ELR (cell line): ENCODE measurements around the gene TNPO1.
"Not testable (repeated sequence)": the region's sequence is repeated elsewhere in the genome, so short reads cannot be mapped to it uniquely, and the experiment has no call there.

Experiments
- DNase-seq: peaks from one replicate; pipeline ENCODE4 v3.0.0-alpha.2; 2015; ENCODE audit warnings: low read depth

TNPO1 gene

DNA sequence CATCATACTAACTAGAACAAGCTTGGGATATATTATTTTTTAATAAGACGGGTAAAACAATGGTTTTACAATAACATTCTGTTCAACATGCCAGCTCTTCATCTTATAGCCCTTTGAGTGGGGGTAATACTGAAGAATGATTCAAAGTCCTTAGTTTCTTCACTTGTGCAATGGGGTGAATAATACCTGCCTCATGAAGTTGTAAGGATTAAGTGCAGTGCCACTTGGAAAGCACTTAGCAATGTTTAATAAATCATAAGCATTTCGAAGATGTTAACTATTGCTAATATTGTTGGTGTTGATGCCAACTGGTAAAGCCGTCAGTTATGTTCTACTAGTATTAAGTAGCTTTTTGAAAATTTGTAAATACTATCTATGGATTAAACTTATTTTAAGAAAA, 38.0 kb downstream of the TNPO1 start:
- peak; percentile 7 for DNase-seq

DNA sequence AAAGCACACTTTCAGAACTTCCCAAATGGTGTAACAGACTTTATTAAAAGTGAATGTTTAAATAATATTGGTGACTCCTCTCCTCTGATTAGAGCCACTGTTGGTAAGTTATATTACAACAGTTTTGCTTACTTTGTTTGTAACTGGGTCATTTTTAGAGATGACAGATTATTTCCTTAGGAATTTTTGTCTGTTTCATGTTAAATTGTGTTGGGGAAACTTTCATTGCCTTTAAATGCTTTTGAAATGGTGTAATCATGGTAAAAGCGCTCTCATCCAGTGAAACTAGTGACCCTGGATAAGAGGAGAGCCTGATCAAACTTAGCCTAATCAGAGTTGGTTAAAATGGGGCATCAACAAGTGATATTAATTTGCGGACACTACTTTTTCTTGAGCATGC, 39.4 kb downstream of the TNPO1 start:
- no peak for DNase-seq

DNA sequence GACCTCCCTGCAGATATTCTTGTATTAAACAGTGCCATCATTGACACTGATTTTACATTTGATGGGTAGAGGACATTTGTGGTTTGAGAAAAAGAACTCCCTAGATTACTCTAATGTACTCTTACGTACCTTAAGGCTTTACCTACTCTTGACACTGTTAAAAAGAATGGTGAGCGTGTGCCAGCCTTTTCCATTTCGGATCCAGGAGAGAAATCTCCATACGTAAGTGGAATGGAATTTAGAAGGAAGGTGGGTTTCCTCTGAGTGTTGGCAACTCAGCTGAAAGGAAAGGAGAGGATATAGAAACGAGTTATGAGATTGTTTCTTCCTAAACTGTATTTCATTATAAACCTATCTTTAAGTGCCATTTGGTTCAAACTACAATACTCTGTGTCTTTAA, 40.9 kb downstream of the TNPO1 start:
- DNase-seq = no peak

DNA sequence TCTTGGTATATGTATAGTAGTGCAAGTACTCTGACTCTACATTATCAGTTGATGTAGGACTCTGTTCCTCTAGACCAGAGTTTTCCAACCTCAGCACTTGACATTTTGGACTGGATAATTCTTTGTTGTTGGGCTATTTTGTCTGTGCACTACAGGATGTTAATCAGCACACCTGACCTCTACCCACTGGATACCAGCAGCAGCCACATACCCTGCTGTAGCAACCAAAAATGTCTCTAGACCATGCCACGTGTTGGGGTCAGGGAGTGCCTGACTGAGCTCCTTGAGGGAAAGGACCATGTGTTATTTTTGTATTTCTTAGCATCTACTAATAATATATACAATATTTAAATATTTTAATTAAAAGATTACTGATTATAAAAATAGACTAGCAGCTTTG, 42.7 kb downstream of the TNPO1 start:
- DNase-seq = no peak

DNA sequence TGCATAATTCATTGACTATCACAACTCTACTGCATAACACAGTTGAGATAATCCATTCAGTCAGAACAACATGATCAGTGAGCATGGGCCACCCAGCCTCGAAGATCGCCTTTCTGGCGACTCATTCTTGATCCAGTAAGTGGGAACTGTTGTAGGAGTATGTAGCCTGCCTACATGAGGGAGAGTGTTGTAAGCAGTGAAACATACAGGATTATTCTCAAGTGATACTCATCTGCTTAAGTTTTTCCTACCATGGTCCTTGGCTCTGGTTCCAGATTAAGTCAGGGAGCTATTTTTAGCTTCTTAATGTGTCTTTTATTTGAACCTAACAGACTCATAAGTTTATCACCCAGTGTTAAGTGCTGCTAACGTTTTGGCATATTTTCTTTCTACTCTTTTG, 44.0 kb downstream of the TNPO1 start:
- DNase-seq = peak; percentile 18

DNA sequence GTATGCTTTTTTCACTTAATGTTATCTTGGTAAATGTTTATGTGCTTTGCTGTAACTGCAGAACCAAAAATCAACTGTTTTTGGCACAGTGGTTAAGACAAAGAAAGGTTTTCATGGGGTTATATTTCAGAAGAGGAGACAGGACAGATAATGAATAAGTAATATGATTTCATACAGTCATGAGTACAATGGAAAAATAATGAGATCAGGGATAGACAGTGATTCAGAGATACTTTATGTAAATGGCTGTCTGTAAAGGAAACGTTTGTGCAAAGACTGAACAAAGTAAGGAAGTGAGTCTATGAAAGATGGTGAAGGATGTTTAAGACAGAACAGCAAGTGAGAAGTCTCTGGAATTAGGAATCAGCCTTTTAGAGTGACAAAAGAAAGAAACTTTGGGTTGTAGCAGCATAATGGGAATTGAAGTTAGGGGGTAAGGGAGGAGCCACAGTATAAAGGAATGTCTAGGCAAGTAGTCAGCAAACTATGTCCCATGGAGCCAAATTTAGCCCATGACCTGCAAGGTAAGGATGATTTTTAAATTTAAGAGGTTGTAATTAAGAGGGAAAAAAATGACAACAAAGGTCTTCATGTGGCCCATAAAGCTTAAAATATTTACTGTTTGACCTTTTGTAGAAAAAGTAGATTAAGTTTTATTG, 55.0 kb downstream of the TNPO1 start:
- DNase-seq = peak; percentile 36

DNA sequence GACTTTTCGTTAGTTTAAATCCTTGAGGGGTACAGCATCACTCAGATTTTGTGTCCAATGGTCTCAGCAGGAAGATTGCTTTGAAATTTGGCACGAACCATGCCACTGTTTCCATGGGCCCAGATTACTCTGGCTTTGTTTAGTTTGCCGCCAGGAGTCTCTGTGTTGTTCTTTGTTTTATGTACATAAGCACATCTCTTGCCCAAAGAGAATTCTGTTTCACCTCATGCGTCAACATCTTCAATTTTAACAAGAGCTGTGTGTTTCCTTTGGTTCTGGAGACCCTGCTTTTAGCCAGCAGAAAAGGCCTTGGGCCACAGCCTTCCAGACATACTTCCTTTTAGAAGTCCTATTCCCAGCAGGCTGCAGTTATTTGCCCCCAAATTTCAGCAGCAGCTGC, 62.4 kb downstream of the TNPO1 start:
- DNase-seq = no peak

DNA sequence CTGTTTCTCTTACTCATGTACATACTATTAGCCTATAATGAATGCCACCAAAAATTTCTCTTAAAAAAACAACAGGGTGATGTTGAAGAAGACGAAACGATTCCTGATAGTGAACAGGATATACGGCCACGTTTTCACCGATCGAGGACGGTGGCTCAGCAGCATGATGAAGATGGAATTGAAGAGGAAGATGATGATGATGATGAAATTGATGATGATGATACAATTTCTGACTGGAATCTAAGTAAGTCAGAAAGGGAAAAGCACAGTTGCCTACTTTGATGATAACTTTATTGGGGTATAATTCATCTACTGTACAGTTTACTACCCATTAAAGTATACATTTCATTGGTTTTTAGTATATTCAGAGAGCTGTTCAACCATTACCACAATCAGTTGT, 66.5 kb downstream of the TNPO1 start:
- DNase-seq = no peak

DNA sequence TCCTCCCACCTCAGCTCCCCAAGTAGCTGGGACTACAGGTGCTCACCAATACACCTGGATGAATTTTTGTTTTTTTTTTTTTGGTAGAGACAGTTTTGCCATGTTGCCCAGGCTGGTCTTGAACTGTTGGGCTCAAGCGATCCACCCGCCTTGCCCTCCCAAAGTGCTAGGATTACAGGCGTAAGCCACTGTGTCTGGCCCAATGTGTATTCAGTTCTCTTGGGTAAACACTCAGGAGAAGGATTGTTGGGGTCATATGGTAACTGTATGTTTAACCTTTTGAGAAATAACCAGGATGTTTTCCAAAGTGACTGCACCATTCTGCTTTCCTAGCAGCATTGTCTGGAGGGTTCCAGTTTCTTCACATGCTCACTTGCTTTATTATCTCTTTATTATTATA, 67.4 kb downstream of the TNPO1 start:
- no peak for DNase-seq

DNA sequence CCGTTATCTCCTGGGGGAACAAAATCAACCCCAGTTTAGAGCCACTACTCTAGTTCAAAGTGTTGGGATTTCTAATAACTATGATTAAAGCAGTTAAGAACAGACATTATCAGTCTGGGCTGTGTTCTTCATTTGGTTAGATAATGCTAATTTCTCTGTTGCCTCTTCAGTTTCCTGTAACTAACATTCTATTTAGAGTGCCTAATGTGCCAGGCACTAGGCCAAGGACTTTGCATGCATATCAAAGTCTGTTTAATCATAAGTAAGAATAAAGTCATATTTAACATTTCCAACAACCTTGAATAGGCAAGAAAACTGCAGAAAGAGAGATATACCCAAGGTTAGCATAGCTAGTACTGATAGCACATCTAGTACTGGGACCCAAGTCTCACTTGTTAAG, 68.4 kb downstream of the TNPO1 start:
- no peak for DNase-seq

DNA sequence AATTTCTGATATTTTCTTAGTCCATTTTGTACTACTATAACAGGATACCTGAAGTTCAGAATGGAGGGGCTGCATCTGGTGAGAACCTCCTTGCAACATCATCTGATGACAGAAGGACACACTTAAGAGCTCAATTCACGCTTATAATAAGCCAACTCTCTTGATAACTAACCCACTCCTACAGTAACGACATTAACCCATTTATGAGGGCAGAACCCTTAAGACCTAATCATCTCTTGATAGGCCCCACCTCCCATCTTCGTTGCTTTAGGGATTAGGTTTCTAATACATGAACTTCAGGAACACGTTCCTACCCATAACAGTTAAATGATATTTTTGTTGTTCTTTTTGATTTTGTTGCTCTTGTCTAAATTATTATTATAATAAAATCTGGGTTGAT, 69.4 kb downstream of the TNPO1 start:
- no peak for DNase-seq

DNA sequence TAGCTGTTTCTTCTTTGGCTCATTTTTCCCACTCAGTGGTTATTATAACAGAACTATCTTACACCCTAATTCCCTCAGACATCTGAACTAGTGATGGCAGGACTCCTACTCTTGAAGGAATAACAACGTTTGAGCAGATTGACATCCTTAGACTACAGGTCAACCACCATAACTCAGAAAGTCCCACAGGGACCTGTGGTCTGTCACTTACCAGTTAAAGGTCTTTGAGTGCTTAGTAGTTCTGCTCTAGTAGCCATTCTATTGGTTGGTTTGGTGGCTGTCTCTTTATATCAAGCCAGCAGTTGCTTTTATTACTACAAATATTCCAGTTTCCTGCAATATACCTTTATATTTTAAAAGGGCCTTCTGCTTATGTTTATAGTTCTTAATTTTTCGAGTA, 72.1 kb downstream of the TNPO1 start:
- DNase-seq = no peak

DNA sequence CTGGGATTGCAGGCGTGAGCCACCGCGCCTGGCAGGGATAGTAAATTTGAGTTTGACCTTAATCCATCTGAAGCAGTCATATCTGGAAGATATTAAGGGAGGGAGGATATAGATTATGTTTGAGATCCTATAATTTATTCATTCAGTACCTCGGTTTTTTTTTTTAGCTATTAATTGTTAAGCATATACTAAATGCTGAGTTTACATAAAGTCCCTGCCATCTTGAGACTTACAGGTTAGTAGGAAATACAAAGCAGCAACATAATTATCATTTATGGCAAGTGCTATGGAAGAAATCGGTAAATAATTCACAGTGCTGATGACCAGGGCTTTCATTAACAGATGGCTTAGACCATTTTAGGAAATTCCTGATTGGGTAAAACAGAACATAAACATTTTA, 72.9 kb downstream of the TNPO1 start:
- no peak for DNase-seq

DNA sequence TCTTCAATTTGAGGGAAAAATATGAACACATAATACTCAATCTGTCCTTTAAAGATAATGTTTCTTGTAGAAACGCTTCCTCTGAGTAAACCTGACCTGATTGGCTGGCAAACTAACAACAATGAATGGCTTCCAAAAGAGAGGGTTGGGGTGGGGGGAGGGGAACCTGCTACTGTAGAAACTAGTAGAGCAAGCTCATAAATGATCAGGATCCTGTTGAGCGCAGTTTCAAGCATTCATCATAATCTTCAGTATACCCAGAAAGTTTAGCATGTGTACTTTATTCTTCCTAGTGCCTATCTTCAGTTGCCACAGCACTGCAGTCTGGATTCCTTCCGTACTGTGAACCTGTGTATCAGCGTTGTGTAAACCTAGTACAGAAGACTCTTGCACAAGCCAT, 76.4 kb downstream of the TNPO1 start:
- DNase-seq = no peak

DNA sequence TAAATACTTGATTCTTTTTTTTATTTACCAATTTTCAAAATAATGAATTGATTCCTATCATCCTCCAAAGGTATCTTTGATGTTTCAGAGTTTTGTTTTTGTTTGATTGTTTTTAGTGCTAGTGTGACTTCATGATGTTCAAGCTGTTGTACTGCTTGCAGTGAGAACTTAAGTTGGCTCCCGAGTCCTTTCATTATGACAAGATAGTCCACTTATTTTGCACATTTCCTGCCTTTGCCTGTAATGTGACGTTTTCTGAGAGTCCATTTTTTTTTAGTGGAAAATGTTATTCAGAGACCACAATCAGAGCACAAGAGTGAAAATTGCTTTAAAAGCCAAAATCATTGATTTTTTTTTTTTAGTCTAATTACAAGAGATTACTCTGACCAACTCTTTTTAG, 79.3 kb downstream of the TNPO1 start:
- no peak for DNase-seq

DNA sequence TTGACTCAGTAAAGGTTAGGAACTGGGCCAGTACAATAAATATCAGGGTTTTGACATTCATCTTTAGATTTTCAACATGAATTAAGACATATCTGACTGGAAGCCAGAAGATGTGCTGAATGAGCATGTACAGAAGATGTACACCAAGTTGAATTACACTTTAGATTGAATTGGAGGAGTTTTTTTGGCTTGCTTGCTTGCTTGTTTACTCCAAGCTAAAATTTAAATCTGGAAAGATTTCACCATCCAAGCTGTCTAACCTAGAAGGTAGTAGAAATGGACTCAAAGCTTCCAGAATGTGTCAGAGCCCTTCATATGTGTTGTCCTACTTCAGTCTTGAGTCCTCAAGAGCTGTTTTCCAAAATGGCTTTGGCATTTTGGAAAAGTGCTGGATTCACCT, 90.3 kb downstream of the TNPO1 start:
- no peak for DNase-seq

DNA sequence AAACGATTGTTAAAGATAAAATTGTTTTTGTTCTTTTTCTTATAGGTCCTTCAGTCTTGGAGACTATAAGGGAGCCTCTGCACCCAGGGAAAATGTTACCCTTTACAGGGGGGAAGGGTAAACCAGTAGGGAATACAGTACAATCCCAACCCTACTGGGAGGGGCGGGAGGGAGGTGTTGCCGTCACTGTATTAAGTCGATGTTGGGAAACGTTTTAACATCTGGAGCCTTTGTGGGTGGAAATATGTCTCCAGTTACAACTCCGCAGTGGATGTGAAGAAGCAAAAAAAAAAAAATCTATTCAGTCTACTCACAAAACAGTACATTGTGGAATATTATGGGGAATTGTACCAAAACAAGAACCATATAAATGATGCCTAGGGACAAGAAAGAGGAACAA, 92.2 kb downstream of the TNPO1 start:
- DNase-seq = no peak

DNA sequence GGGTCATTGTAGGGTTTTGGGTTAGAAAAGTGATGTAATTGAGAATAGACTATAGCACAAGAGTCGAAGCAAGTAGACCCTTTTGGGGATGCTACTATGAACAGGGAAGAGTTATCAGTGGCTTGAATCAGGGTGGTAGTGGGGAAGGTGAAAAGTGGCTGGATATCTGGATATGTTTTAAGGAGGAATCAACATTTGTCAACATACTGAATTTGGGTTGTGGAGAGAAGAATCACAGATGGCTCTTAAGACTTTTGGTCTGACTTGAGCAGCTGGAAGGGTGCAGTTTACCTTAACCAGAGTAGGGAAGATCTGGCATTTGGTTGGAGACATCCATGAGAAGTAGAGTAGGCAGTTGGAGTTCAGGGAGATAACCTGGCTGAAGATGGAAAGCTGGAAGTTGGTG, 100.9 kb downstream of the TNPO1 start:
- no peak for DNase-seq

DNA sequence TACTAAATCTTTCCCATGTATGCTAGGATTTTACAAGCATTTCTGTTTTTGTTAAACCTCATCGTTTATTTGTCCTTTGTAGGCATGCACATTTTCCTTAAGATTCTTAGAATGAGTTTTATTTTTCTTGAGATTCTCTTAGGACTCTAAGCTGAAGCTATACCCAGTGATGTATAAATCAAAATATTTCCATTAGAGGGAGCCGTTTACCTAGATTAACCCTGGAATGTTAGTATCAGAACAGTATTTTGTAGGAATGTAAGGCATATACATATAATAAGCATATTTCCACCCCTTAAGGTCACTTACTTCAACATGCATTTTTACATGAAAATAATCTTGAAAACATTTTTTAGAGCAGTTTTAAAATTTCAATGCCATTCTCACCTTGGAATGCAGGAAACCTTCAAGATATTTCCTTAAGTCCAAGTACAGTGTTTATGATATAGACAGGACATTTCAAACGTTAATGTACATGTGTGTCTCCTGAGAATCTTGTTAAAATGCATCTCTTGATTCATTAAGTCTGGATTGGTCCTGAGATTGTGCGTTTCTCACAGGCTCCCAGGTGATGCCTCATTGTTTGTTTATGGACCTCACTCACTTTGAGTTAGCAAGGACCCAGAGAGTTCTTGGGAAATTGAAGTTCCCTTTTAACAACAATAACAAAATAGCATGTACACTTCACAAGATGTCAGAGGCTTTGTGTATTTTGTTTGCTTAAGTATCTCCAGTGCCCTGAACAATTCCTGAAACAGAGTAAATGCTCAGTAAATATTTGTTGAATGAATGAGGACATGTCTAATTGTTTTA, 104.4 kb downstream of the TNPO1 start:
- DNase-seq = peak; percentile 74

DNA sequence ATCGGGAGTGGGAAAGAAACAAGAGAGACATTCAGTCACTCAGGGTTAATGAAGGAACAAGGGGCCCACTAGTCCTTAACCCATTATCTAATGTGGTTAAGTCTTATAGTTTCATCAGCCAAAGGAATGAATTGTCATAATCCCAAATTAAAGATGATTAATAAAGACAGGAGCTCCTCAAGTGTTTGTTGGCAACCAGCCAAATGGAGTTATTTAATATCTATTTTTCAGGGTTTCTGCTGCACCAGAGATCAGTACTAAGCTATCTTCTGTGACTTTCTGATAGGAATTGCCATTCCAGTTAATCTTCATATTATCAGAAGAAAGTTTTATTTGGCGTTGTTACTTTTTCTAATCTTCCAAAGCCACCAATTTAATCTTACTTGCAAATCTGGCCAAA, 105.4 kb downstream of the TNPO1 start:
- DNase-seq = no peak

DNA sequence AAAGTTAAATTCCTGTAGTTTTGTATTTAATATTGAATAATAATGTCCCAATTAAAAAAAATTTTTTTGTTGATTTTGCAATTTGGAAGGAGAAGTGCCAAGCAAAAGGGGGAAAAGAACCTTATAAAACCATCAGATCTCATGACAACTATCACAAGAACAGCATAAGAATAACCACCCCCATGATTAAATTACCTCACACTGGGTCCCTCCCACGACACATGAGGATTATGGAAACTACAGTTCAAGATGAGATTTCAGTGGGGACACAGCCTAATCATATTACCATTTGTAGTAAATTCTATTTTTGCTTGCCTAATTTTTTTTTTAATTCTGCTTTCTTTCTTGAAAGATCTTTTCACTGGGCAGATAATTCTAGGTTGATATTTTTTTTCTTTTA, 106.0 kb downstream of the TNPO1 start:
- DNase-seq = no peak

DNA sequence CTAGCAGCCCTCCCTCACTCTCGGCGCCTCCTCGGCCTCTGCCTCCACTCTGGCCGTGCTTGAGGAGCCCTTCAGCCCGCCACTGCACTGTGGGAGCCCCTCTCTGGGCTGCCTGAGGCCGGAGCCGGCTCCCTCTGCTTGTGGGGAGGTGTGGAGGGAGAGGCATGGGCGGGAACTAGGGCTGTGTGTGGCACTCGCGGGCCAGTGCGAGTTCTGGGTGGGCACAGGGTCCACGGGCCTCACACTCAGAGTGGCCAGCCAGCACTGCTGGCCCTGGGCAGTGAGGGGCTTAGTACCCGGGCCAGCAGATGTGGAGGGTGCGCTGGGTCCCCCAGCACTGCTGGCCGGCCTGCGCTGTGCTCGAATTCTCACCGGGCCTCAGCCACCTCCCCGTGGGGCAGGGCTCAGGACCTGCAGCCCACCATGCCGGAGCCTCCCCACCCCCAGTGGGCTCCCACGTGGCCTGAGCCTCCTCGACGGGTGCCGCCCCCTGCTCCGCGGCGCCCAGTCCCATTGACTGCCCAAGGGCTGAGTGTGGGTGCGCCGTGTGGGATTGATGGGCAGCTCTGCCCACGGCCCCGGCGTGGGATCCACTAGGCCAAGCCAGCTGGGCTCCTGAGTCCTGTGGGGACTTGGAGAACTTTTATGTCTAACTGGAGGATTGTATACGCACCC, 109.0 kb downstream of the TNPO1 start:
- DNase-seq = no peak

DNA sequence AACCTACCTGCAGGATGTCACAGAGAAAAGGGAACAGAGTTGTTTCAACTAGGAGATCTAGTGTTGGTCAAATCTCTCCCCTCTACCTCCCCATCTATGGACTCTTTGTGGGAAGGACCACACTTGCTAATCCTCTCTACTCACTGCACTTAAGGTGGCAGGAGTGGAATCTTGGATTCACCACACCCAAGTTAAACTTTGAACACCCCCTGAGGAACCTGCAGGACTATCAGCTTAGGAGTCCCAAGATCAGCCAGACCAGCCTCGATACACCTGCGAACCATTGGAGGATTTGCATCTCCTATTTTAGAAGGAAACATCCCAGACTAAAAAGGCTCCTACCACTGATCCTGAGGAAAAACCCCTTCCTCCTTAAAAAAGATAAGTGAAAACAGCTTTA, 116.2 kb downstream of the TNPO1 start:
- DNase-seq = not testable (repeated sequence)
